M059J (cell line): Measurements from ENCODE around the gene CIB4. TPM values are rescaled to one million over a fixed set of nuclear protein-coding genes. Genes with fewer than 3 reads are reported as not detected.
"Not testable (repeated sequence)": the region's sequence is repeated elsewhere in the genome, so short reads cannot be mapped to it uniquely, and the experiment has no call there.

Experiments
- DNase-seq: peaks from one replicate; pipeline ENCODE4 v3.0.0-alpha.2; 2012; ENCODE audit warnings: low read depth
- total RNA-seq: library from RNA; depleted of rRNA; stranded (reverse); fragments of >200 nt; shearing (Covaris generic); gene quantifications from 2 replicates; pipeline ENCODE4 v1.2.3, GENCODE V29; 2014

The CIB4 gene
- total RNA-seq, 1 experiment from 2014 or later = not detected

- DNase-seq = peak; percentile 32
Measured at GRCh38 chr2:26666671-26667070, 25.5 kb upstream of the CIB4 start.

DNA sequence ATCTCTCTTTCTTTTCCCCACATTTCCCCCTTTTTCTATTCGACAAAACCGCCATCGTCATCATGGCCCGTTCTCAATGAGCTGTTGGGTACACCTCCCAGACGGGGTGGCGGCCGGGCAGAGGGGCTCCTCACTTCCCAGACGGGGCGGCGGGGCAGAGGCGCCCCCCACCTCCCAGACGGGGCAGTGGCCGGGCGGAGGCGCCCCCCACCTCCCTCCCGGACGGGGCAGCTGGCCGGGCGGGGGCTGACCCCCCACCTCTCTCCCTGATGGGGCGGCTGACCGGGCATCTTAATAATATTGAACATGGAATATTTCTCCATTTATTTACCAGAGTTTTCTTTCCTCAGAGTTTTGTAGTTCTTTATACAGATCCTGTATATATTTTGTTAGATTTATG lies 24.1 kb upstream of the CIB4 start:
- DNase-seq = not testable (repeated sequence)

DNA sequence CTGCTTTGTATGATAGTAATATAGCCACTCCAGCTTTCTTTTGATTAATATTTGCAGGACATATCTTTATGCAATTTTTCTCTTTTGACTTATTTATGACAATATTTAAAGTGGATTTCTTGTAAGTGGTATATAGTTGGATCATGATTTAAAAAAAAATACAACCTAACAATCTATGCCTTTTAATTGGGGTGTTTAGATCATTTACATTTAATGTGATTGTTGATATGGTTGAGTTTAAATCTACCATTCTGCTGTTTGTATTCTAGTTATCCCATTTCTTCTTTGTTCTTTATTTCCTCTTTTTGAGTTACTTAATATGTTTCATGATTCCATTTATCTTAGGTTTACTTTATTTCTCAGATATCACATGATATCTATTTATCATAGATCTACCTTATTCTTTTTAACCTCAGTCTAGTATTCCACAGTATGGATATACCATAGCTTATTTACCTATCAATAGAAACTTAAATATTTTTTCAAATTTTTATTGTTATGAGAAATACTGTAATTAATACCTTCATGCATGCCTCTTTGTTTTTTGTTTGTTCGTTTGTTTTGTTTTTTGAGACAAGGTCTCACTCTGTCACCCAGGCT lies 19.3 kb upstream of the CIB4 start:
- DNase-seq = no peak

DNA sequence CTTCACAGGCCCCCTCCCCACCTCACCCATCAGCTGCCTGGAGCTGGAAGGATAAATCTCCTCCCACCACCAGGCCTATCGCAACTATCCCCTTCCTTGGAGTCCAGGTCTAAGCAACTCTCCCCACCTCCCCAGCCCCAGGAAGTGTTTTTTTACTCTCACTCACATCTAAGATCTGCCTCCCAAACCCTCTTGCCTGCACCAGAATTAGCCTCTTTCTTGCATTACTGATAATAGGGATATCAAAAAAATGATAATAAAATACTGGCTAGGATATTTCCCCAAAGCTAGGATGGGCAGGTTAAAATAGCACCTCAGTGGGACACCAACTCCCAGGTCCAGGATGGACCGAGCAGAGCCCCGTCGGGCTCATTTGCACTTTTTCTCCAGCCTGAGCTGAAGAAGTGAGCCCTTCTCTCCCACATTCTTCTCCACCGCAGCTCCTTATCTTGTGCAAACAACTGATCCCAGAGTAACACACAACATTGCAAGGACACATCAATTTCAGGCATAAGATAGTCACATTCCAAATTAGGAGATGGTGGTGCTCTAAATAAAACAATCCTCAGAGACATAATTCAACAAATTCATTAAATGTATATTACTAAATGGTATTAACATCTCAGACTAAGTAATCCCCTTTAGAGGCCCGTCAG lies 17.7 kb upstream of the CIB4 start:
- DNase-seq = no peak

- DNase-seq = no peak
Measured at GRCh38 chr2:26657265-26657664, 16.1 kb upstream of the CIB4 start.

GRCh38 chr2:26655611-26656195 lies 14.5 kb upstream of the CIB4 start:
- DNase-seq = no peak

GRCh38 chr2:26655120-26655519 lies 14.0 kb upstream of the CIB4 start:
- not testable (repeated sequence) for DNase-seq

DNA sequence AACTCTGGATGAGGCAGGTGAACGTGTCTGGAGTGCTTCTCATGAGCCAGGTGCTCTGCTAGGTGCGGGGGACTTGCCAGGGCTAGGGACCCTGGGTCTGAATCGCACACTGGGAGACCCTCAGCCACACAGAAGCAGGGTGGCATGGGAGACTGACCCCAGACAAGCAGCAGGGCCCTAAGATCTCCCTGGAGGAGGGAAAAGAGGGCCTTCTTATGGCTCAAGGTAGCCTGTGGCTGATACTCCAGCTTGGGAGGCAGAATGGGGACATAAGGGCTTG lies 12.8 kb upstream of the CIB4 start:
- no peak for DNase-seq

GRCh38 chr2:26653207-26654060 lies 12.3 kb upstream of the CIB4 start:
- no peak for DNase-seq

DNA sequence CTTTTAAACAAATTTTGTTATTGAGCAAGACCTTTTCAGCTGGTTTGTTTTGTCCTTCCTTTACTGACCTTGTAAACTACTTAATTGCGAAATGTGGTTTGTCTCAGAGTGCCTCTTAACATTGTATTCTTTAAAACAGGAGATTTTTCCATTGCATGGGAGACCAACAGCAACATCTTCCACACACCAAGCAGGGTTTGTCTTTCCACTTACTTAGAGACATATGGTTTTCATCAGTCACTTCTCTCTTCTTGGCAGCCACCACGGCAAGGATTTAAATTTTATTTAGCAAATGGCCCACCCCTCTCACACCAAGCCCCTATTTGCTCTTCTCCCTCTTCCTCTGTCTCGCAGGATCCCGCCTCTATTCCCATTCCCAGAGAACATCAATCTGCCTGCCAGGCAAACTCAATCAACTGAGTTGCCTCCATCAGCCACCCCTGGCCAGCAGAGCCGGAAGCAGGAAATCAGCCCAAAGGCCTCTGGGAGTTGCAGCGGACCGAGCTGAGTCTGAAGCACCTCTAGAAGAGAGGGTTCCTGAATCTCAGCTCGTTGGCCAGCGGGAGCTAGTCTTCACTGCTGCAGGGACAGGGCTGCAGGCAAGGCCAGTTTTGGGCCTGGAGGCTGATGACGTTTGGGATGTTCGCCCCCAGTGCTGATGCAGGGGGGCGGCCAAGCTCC lies 11.3 kb upstream of the CIB4 start:
- DNase-seq = peak; percentile 7

DNA sequence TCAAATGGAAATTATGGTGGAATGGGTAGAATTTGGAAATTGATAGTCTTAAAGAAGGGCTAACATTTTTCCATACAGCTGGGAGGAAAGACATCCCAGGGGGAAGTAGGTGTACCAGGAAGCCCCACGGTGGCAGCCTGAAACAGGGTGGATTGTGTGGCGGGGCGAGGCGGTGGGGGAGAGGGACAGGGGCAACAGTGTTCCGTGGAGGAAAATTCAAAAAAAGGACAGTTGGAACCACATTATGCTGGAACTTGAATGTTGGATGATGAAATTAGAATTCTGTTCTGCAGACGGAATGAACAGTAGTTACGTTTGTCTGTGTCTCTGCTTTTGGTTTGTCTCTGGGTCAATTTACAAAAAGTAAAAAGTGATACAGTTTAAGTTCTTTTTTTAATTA lies 10.6 kb upstream of the CIB4 start:
- DNase-seq = no peak

- DNase-seq = no peak
Measured at GRCh38 chr2:26651470-26651771, 10.3 kb upstream of the CIB4 start.

DNA sequence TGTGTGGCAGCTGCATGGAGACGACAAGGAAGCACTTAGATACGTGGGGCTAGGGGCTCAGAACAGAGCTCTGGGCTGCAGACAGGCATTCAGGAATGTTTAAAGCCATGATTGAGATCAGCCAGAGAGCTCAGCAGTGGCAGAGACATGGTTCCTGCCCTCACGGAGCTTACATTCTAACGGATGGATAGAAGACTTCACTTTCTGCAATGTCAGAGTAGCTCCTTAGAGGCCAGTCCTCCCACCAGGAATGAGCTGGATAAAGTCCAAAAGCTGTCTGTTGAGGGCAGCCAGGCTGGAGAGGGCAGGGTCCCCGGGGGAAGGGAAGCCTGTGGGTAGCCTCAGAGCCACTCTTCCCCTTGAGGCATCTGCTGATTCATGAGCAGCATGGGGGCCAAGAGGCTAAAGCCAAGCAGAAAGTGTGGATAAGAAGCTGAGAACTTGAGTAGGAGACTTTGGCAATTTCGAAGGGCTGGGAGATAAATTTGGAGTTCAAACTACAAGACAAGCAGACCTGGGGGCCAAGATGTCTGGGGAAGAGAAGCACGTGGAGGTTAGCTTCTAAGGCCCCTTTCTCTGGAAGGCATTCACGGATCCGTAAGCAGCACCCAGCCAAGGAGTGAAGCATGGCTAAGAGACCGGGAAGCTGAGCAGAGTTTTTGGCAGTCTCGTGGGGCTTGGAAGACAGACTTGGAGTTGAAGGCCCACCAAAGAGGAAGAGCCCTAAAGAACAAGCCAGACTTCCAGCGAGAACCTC lies 9.7 kb upstream of the CIB4 start:
- DNase-seq = peak; percentile 37

- no peak for DNase-seq
Measured at GRCh38 chr2:26649992-26650712, 9.0 kb upstream of the CIB4 start.

GRCh38 chr2:26649322-26649721 lies 8.2 kb upstream of the CIB4 start:
- no peak for DNase-seq

GRCh38 chr2:26648516-26648915 lies 7.3 kb upstream of the CIB4 start:
- no peak for DNase-seq

DNA sequence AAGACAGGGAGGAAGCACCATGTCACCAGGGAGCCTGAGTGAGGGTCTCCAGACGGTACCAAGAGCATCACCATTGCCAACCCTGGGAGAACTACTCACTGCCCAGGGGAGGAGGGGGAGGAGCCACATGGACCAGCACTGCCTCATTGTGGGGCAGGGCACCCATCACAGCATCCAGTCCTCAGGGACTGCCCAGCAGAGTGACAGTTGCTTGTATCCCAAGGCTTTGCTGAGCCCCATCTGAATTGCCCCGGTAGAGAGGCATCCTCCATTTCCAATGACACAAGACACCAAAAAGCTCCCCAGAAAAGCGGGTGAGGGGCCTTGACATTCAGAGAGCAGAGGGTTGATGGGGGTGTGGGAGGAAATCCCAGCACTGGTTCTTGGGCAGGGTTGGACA lies 6.8 kb upstream of the CIB4 start:
- no peak for DNase-seq

- DNase-seq = no peak
Measured at GRCh38 chr2:26646986-26647672, 6.0 kb upstream of the CIB4 start.

GRCh38 chr2:26645762-26646161 lies 4.6 kb upstream of the CIB4 start:
- DNase-seq = no peak

GRCh38 chr2:26644188-26644835 lies 3.1 kb upstream of the CIB4 start:
- no peak for DNase-seq
